Neural progenitor cell (in vitro differentiated cells): ENCODE data around the gene BCS1L. TPM values are rescaled to one million over a fixed set of nuclear protein-coding genes. Genes with fewer than 3 reads are reported as not detected.

ENCODE experiments used
- DNase-seq: peaks from one replicate; pipeline ENCODE4 v3.0.0-alpha.2; 2016; ENCODE audit warnings: low spot score
- H2AFZ ChIP-seq: fragments of 200-600 bp; sonication (generic); replicated peaks from 2 replicates; pipeline ENCODE4 v1.6.1; 2016; ENCODE audit warnings: antibody characterized with exemption
- H3F3A ChIP-seq: fragments of 200-600 bp; sonication (generic); 2 replicates; pipeline ENCODE4 v1.6.1; 2016; ENCODE audit warnings: antibody characterized with exemption, low read depth
- H3K27ac ChIP-seq: fragments of 200-600 bp; sonication (generic); 2 replicates; pipeline ENCODE4 v1.5.1; 2016; ENCODE audit warnings: mild to moderate bottlenecking
- H3K27me3 ChIP-seq: fragments of 200-600 bp; sonication (generic); 2 replicates; pipeline ENCODE4 v1.6.1; 2016; ENCODE audit warnings: mild to moderate bottlenecking, moderate library complexity
- H3K36me3 ChIP-seq: fragments of 200-600 bp; sonication (generic); 2 replicates; pipeline ENCODE4 v1.5.1; 2016
- H3K4me1 ChIP-seq: fragments of 200-600 bp; sonication (generic); 2 replicates; pipeline ENCODE4 v1.6.1; 2016; ENCODE audit warnings: mixed run types
- H3K4me2 ChIP-seq: fragments of 200-600 bp; sonication (generic); 2 replicates; pipeline ENCODE4 v1.6.1; 2016
- H3K4me3 ChIP-seq: fragments of 200-600 bp; sonication (generic); 2 replicates; pipeline ENCODE4 v1.5.1; 2016
- H3K79me2 ChIP-seq: fragments of 200-600 bp; sonication (generic); 2 replicates; pipeline ENCODE4 v1.6.1; 2016; ENCODE audit warnings: low read depth
- H3K9ac ChIP-seq: fragments of 200-600 bp; sonication (generic); 2 replicates; pipeline ENCODE4 v1.6.1; 2016
- H3K9me3 ChIP-seq: fragments of 200-600 bp; sonication (generic); 2 replicates; pipeline ENCODE4 v1.5.1; 2016; ENCODE audit warnings: low read depth
- H4K20me1 ChIP-seq: fragments of 200-600 bp; sonication (generic); 2 replicates; pipeline ENCODE4 v1.6.1; 2016; ENCODE audit warnings: low read depth
- H3K27ac Mint-ChIP-seq: 3 replicates; pipeline ENCODE4 v1.8.0; 2021; ENCODE audit warnings: mixed read lengths
- H3K27me3 Mint-ChIP-seq: 2 replicates; pipeline ENCODE4 v1.8.0; 2022; ENCODE audit warnings: low read depth, mild to moderate bottlenecking, inconsistent platforms, moderate library complexity, mixed read lengths; ENCODE audit not compliant: insufficient read depth
- H3K36me3 Mint-ChIP-seq: 3 replicates; pipeline ENCODE4 v1.8.0; 2021; ENCODE audit warnings: mixed read lengths
- H3K4me1 Mint-ChIP-seq: 3 replicates; pipeline ENCODE4 v1.8.0; 2021; ENCODE audit warnings: mixed read lengths
- H3K4me3 Mint-ChIP-seq: 3 replicates; pipeline ENCODE4 v1.8.0; 2021; ENCODE audit warnings: mild to moderate bottlenecking, moderate library complexity, mixed read lengths
- H3K9me3 Mint-ChIP-seq: 3 replicates; pipeline ENCODE4 v1.8.0; 2020; ENCODE audit warnings: mixed read lengths
- CTCF ChIP-seq: fragments of 200-600 bp; sonication (generic); IDR thresholded peaks from 2 replicates; pipeline ENCODE4 v1.5.1; 2017; ENCODE audit warnings: antibody characterized with exemption, mild to moderate bottlenecking
- EZH2 ChIP-seq: fragments of 200-600 bp; sonication (generic); IDR thresholded peaks from 2 replicates; pipeline ENCODE4 v1.6.1; 2017; ENCODE audit warnings: antibody characterized with exemption, mild to moderate bottlenecking, moderate library complexity
- EZH2phosphoT487 ChIP-seq: fragments of 200-600 bp; sonication (generic); IDR thresholded peaks from 2 replicates; pipeline ENCODE4 v1.6.1; 2017; ENCODE audit warnings: antibody characterized with exemption
- total RNA-seq: library from RNA; depleted of rRNA; stranded (reverse); fragments of >200 nt; gene quantifications from 2 replicates; pipeline ENCODE4 v1.2.3, GENCODE V29; 2015; ENCODE audit warnings: low replicate concordance

The BCS1L gene
- total RNA-seq, 1 donor from 2014 or later: 38.3 TPM

- TF ChIP-seq EZH2phosphoT487 (no peak), EZH2 (no peak), CTCF (no peak)
- Histone ChIP-seq H3K79me2 (no peaks in the 10 kb centered on the region), H3K4me2 (no peak overlapping the region), H3F3A (no peaks in the 10 kb centered on the region), H3K9me3 (no peaks in the 10 kb centered on the region), H3K27ac (no peak overlapping the region), H3K36me3 (no peaks in the 10 kb centered on the region), H3K4me1 (no peaks in the 10 kb centered on the region), H3K27me3 (no peaks in the 10 kb centered on the region), H3K4me3 (no peak overlapping the region), H3K9ac (no peak overlapping the region), H4K20me1 (no peaks in the 10 kb centered on the region), H2AFZ (no peak overlapping the region)
- H3K4me3 Mint-ChIP-seq: no peak overlapping the region
- H3K9me3 Mint-ChIP-seq: no peaks in the 10 kb centered on the region
- DNase-seq: no peak
- no peaks in the 10 kb centered on the region for H3K4me1 Mint-ChIP-seq
- no peak overlapping the region for H3K27ac Mint-ChIP-seq
- no peaks in the 10 kb centered on the region for H3K36me3 Mint-ChIP-seq
- H3K27me3 Mint-ChIP-seq: peaks cover 2% of the 10 kb centered on the region
Observed at GRCh38 chr2:218626369-218626768, 33.1 kb upstream of the BCS1L start.

- no peak overlapping the region for H3K27ac Mint-ChIP-seq
- H3K9me3 ChIP-seq: no peaks in the 10 kb centered on the region
Observed at GRCh38 chr2:218627939-218628338, 31.5 kb upstream of the BCS1L start.

GRCh38 chr2:218631837-218632236 is 27.6 kb upstream of the BCS1L start:
- Mint-ChIP-seq H3K27me3 (no peaks in the 10 kb centered on the region), H3K36me3 (peaks cover 6% of the 10 kb centered on the region), H3K9me3 (no peaks in the 10 kb centered on the region), H3K27ac (no peak overlapping the region), H3K4me1 (no peaks in the 10 kb centered on the region), H3K4me3 (no peak overlapping the region)
- no peak overlapping the region for H2AFZ ChIP-seq
- no peaks in the 10 kb centered on the region for H3K27me3 ChIP-seq
- no peak for DNase-seq
- no peak overlapping the region for H3K4me2 ChIP-seq
- no peak overlapping the region for H3K27ac ChIP-seq
- H3F3A ChIP-seq: no peaks in the 10 kb centered on the region
- H3K36me3 ChIP-seq: no peaks in the 10 kb centered on the region
- no peaks in the 10 kb centered on the region for H4K20me1 ChIP-seq
- H3K9ac ChIP-seq: no peak overlapping the region
- TF ChIP-seq CTCF (no peak), EZH2phosphoT487 (no peak), EZH2 (no peak)
- H3K79me2 ChIP-seq: no peaks in the 10 kb centered on the region
- no peaks in the 10 kb centered on the region for H3K9me3 ChIP-seq
- no peak overlapping the region for H3K4me3 ChIP-seq
- H3K4me1 ChIP-seq: no peaks in the 10 kb centered on the region

More at GRCh38 chr2:218627939-218628338, 31.5 kb upstream of the BCS1L start:
- no peaks in the 10 kb centered on the region for H3K36me3 ChIP-seq
- DNase-seq: no peak
- H3K9ac ChIP-seq: no peak overlapping the region
- no peak overlapping the region for H3K27ac ChIP-seq
- TF ChIP-seq CTCF: no peak
- Mint-ChIP-seq H3K4me1 (no peaks in the 10 kb centered on the region), H3K36me3 (no peaks in the 10 kb centered on the region), H3K4me3 (no peak overlapping the region), H3K27me3 (peaks cover 2% of the 10 kb centered on the region), H3K9me3 (no peaks in the 10 kb centered on the region)
- no peak overlapping the region for H3K4me2 ChIP-seq
- no peak overlapping the region for H2AFZ ChIP-seq
- H3K27me3 ChIP-seq: no peaks in the 10 kb centered on the region
- H3K4me1 ChIP-seq: no peaks in the 10 kb centered on the region
- H3K79me2 ChIP-seq: no peaks in the 10 kb centered on the region
- no peaks in the 10 kb centered on the region for H4K20me1 ChIP-seq
- no peaks in the 10 kb centered on the region for H3F3A ChIP-seq
- H3K4me3 ChIP-seq: no peak overlapping the region

GRCh38 chr2:218635719-218636118 is 23.8 kb upstream of the BCS1L start:
- DNase-seq: no peak
- no peaks in the 10 kb centered on the region for H3K27me3 Mint-ChIP-seq
- no peaks in the 10 kb centered on the region for H3K36me3 ChIP-seq
- no peaks in the 10 kb centered on the region for H3K9me3 ChIP-seq
- H3K27ac ChIP-seq: no peak overlapping the region
- H2AFZ ChIP-seq: no peak overlapping the region
- no peak for TF ChIP-seq CTCF
- TF ChIP-seq EZH2phosphoT487: no peak
- TF ChIP-seq EZH2: no peak
- H4K20me1 ChIP-seq: no peaks in the 10 kb centered on the region
- no peaks in the 10 kb centered on the region for H3K4me1 Mint-ChIP-seq
- no peak overlapping the region for H3K27ac Mint-ChIP-seq
- H3K4me1 ChIP-seq: no peaks in the 10 kb centered on the region
- peaks cover 15% of the 10 kb centered on the region for H3K36me3 Mint-ChIP-seq
- H3F3A ChIP-seq: no peaks in the 10 kb centered on the region
- no peak overlapping the region for H3K4me2 ChIP-seq
- H3K9ac ChIP-seq: no peak overlapping the region
- H3K9me3 Mint-ChIP-seq: no peaks in the 10 kb centered on the region
- no peak overlapping the region for H3K4me3 ChIP-seq
- H3K27me3 ChIP-seq: no peaks in the 10 kb centered on the region
- no peak overlapping the region for H3K4me3 Mint-ChIP-seq
- H3K79me2 ChIP-seq: no peaks in the 10 kb centered on the region
